ENCODE results near the gene AGPAT3. TPM values are rescaled to one million over a fixed set of nuclear protein-coding genes. Genes with fewer than 3 reads are reported as not detected.

AGPAT3 gene
- total and polyA plus RNA-seq, 2 donors (not counting 3 experiments of a cell fraction or from before 2014, with no cell fraction given), result 39.9 to 76.7 TPM

DNA sequence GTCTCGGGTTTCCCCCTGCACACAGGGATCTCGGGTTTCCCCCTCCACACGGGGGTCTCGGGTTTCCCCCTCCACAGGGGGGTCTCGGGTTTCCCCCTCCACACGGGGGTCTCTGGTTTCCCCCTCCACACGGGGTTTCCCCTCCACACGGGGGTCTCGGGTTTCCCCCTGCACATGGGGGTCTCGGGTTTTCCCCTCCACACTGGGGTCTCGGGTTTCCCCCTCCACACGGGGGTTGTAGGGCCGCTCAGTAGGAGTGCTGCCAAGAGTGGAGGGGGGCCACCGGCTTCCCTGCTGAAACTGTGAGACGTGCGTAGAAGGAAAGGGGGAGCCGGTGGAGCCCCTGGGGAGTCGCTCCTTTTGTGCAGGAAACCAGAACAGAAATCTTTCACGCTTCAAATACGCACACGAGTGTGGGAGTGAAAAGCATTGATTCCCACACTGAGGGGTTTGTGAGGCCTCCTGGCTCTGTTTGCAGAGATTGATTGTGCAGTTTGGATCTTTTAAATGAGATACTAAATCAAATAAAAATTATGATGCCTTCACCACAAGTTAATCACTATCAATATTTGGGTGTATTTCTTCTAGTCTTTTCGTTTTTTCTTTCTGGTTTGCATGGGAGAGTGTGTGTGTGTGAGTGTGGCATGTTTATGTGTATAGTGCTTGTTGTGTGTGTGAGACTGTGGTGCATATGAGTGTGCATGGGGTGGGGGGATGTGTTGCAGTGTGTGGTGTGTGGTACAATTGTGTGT lies 92.8 kb downstream of the AGPAT3 start:
- no peak overlapping the region for H3K9ac ChIP-seq (replicated peaks; ENCODE audit: extremely low read depth, insufficient read depth, low read length)
- TF ChIP-seq MAX (IDR thresholded peaks at IDR 0.05; ENCODE audit: insufficient read depth, insufficient read length), result no peak
- TF ChIP-seq POLR2AphosphoS5 (IDR thresholded peaks at IDR 0.05; ENCODE audit: insufficient read depth, low read depth, low read length), result no peak
- TF ChIP-seq, protein P1, sequence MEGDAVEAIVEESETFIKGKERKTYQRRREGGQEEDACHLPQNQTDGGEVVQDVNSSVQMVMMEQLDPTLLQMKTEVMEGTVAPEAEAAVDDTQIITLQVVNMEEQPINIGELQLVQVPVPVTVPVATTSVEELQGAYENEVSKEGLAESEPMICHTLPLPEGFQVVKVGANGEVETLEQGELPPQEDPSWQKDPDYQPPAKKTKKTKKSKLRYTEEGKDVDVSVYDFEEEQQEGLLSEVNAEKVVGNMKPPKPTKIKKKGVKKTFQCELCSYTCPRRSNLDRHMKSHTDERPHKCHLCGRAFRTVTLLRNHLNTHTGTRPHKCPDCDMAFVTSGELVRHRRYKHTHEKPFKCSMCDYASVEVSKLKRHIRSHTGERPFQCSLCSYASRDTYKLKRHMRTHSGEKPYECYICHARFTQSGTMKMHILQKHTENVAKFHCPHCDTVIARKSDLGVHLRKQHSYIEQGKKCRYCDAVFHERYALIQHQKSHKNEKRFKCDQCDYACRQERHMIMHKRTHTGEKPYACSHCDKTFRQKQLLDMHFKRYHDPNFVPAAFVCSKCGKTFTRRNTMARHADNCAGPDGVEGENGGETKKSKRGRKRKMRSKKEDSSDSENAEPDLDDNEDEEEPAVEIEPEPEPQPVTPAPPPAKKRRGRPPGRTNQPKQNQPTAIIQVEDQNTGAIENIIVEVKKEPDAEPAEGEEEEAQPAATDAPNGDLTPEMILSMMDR (IDR thresholded peaks at IDR 0.05; ENCODE audit: extremely low read depth in 1 of 2, insufficient read depth in 1 of 2, low read depth in 1 of 2, low read length in 2 of 2), result no peak
- no peak for TF ChIP-seq EZH2 (IDR thresholded peaks at IDR 0.05; ENCODE audit: borderline replicate concordance, low read depth, low read length, severe bottlenecking)
- TF ChIP-seq GATA2 (IDR thresholded peaks at IDR 0.05; ENCODE audit: insufficient read depth, insufficient read length, low read depth, low read length), result no peak
- no peak for TF ChIP-seq POLR2A (IDR thresholded peaks at IDR 0.05; ENCODE audit: low read depth, low read length)
- TF ChIP-seq JUN (IDR thresholded peaks at IDR 0.05; ENCODE audit: borderline replicate concordance, insufficient read depth, insufficient read length, low read depth), result no peak
- no peak for TF ChIP-seq FOS (IDR thresholded peaks at IDR 0.05; ENCODE audit: borderline replicate concordance, insufficient read depth, low read length)
- TF ChIP-seq MYC (IDR thresholded peaks at IDR 0.05; ENCODE audit: low read depth, low read length), result no peak
- H3K27me3 ChIP-seq (ENCODE audit: control insufficient read depth in 2 of 2, insufficient read depth in 2 of 2, low read length in 2 of 2), result no peaks in the 10 kb centered on the region
- H3K9me1 ChIP-seq (replicated peaks; ENCODE audit: control insufficient read depth, extremely low read depth, insufficient read depth, low read length), result no peaks in the 10 kb centered on the region
- FAIRE-seq (no peak), DNase-seq (ENCODE audit: low read depth, low spot score) (no peak)
- intact Hi-C loops (cut with micrococcal nuclease), result no loop called here
- no peaks in the 10 kb centered on the region for H4K20me1 ChIP-seq (replicated peaks; ENCODE audit: control insufficient read depth, extremely low read depth, insufficient read depth, low read length)
- H3K9me3 ChIP-seq (replicated peaks; ENCODE audit: control insufficient read depth, insufficient read depth, low read length), result no peaks in the 10 kb centered on the region
- H3K36me3 ChIP-seq (ENCODE audit: control insufficient read depth in 2 of 2, extremely low read depth in 1 of 2, insufficient read depth in 2 of 2, low read length in 2 of 2), result peaks cover 0 to 7% of the 10 kb centered on the region in 2 experiments
- no peak overlapping the region for H3K27ac ChIP-seq (ENCODE audit: insufficient read depth, low read depth, low read length)
- H3K4me1 ChIP-seq (ENCODE audit: control insufficient read depth, extremely low read depth, insufficient read depth, low read length), result peaks cover 10% of the 10 kb centered on the region
- POLR2A ChIA-PET, result no interaction called here
- H2AFZ ChIP-seq (ENCODE audit: low read depth, low read length), result no peak overlapping the region
- BruUV-seq (replicated peaks), result no TSS peak
- no peak overlapping the region for H3K4me2 ChIP-seq (ENCODE audit: insufficient read depth, low read length)
- CTCF ChIA-PET, result no interaction called here
- H3K4me3 ChIP-seq (replicated peaks in 1 of 3; ENCODE audit: insufficient read depth in 1 of 3, low read depth in 1 of 3, low read length in 3 of 3), result no peak overlapping the region
- H3K79me2 ChIP-seq (ENCODE audit: control insufficient read depth, insufficient read depth, low read length), result no peaks in the 10 kb centered on the region
- dilution Hi-C loops (cut with MboI; ENCODE audit: extremely low pct_ligation_motif_present, low sequenced_read_pairs), result no loop called here
